Fibroblast of mammary gland (primary cell): ENCODE results near the gene RBM6.

Source experiments
- DNase-seq: peaks from one replicate; pipeline ENCODE4 v3.0.0-alpha.2; 2010; ENCODE audit warnings: low read depth
- H3K4me3 ChIP-seq: 2 replicates; pipeline ENCODE4 v1.5.1; 2011; ENCODE audit warnings: low read depth, mild to moderate bottlenecking, low read length, moderate library complexity; ENCODE audit not compliant: control insufficient read depth
- CTCF ChIP-seq: conservative IDR thresholded peaks from 2 replicates; pipeline ENCODE4 v1.5.1; 2011; ENCODE audit warnings: low read depth, low read length, inconsistent platforms; ENCODE audit not compliant: control insufficient read depth, insufficient read depth

Gene RBM6

GRCh38 chr3:50102558-50102957, 162.6 kb downstream of the RBM6 start:
- TF ChIP-seq CTCF = no peak
- H3K4me3 ChIP-seq = no peak overlapping the region
- no peak for DNase-seq

- no peak for TF ChIP-seq CTCF
- DNase-seq = no peak
- H3K4me3 ChIP-seq = no peak overlapping the region
Measured at GRCh38 chr3:50111757-50112156, 171.8 kb downstream of the RBM6 start.

- TF ChIP-seq CTCF = no peak
- DNase-seq = no peak
- no peak overlapping the region for H3K4me3 ChIP-seq
Measured at GRCh38 chr3:50112462-50112861, 172.5 kb downstream of the RBM6 start.

- no peak overlapping the region for H3K4me3 ChIP-seq
- DNase-seq = no peak
- TF ChIP-seq CTCF = no peak
Measured at GRCh38 chr3:50117120-50117519, 177.2 kb downstream of the RBM6 start.

GRCh38 chr3:50118237-50118636, 178.3 kb downstream of the RBM6 start:
- H3K4me3 ChIP-seq = no peak overlapping the region
- no peak for DNase-seq

GRCh38 chr3:50119786-50120185, 179.8 kb downstream of the RBM6 start:
- DNase-seq = no peak
- H3K4me3 ChIP-seq = no peak overlapping the region
- no peak for TF ChIP-seq CTCF

More at GRCh38 chr3:50118237-50118636, 178.3 kb downstream of the RBM6 start:
- TF ChIP-seq CTCF = no peak
